ENCODE results near the gene KDM4C.

The KDM4C gene

DNA sequence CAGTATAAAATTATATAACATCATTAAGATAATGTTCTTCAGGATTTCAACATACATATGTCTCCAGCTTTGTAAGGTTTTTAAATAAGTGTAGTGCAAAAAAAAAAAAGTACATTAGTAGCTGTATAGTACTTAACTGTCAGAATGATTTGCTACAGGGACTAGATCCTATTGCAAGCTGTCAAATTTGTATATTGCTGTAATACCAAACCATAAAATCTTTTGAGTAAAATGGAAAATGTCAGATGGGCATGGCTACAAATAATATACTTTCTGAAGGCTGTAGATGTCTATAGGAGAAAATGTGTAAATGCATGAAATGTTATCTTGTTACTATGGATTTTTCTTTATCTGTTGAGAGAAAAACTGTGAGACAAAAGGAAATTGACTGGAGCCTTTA lies 298.5 kb downstream of the KDM4C start:
- DNase-seq = no peak

DNA sequence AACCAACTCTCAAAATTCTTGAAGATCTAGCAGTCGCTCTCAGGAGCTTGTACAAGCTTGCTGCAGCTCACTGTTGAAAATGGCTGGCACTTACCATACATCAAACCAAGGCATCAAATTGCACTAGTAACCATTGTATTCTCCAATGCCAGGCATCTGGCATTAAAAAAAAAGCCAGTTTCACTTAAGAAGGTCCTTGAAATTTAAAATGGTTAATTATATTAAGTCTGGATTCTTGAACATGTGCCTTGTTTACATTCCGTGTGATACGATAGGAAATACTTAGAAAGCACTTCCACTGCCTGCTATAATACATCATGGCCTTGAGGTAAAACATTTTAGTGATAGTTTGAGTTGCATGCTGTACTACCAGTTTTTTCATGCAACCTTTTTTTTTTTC lies 300.7 kb downstream of the KDM4C start:
- no peak for DNase-seq

- DNase-seq = no peak
Measured at GRCh38 chr9:7067169-7067568, 309.4 kb downstream of the KDM4C start.

DNA sequence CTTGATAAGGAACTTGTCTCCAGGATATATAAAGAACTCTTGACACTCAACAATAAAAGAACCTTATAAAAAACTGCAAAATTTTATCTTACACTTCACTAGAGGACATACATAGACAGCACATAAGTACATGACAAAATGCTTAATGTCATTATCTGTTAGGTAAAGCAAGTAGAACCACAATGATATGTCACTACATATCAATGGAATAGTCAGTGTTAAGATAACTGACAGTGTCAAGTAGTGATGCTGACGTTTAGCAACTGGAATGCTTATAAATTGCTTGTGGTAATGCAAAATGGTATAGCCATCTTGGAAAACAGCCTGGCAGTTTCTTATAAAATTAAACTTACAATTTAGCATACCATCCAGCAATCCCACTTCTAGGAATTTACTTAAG lies 314.1 kb downstream of the KDM4C start:
- DNase-seq = no peak

DNA sequence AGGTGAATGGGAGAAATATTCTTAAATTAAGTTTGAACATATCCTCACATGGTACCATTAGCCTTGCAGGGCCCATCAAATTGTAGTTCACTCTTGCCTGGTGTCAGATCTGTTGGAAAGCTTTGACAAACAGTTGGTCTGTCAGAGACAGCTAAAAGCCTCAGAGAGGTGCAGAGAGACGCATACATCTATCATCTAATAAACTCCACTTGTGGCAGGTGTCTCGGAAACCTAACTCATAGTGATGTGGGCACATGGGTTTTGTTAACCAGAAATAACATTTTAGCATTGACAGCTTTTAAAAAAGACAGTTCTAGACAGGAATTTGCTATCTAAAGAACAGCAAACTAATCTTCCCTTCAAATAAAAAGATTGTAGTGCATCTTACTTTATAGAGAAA lies 315.9 kb downstream of the KDM4C start:
- DNase-seq = no peak

DNA sequence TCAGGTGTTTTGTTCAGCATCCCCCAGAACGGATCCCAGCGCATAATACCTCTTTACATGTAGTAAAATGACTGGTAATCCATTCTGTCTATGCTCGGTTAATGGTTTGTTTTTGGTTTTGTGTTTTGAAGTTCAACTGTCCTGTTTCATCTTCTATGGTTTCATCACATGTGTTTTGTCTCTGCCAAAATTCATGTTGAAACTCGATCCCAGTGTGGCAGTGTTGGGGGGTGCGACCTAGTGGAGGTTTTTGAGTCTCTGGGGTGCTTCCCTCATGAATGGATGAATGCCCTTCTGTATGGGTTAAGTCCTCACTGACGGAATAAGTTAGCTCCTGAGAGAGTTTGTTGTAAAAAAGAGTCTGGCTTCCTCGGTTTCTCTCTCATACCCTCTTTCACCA lies 317.4 kb downstream of the KDM4C start:
- DNase-seq = no peak

DNA sequence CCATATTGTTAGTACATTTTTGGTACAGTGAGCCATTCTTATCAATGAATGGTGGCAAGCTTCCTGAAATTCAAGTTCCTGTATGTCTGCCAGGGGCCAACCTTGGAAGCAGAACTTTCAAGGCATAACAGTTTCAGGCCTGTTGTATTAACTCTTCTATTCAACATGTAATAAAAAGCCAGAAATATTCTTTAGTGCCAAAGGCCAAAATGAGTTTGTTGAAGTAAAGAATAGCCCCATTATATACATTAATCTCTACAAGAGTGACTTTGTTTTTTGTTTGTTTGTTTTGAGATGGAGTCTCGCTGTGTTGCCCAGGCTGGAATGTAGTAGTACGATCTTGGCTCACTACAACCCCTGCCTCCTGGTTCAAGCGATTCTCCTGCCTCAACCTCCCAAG lies 321.3 kb downstream of the KDM4C start:
- DNase-seq = no peak

DNA sequence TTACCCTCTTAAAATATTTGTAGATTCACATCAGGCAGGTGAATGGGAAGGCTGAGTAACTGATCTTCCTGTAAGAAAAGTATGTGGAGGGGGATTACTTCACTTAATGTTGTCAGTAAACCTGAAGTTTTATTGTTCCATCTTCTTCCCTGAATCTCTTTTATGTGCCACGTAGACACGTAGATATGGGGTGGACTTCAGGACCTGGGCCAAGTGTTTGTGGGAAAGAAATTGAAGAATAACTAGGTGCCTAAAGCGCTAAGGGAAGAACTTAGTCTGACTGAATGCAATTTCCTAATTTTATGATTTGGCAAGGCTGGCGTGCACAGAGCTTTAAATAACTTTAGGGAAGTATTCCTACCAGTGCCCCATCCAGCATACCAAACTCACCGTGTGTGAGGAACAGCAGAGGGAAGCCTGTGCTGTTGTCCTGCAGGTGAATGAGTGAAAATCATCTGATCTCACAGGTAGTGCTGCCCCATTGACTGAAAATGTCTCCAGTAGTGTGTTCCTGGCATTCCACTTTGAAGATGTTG lies 323.4 kb downstream of the KDM4C start:
- DNase-seq = no peak

GRCh38 chr9:7083192-7083591 lies 325.4 kb downstream of the KDM4C start:
- DNase-seq = no peak

DNA sequence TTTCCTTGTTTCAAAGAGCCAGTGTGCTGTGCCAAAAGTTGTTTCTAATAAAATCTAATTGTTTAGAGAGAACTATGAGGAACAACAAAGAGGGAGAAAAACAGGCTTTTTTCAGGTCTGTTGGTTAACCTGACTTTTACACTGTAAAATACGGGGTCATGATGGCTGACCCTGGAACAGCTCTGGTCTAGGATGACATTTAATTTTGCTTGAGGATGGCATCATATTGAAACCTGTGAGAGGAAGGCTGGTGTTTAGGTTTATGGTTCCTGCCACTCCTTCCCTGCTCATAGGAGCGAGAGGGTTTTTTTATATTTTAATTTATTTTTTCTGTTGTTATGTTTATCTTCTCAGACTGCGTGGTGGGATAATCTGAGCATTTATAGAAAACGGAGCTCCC lies 327.6 kb downstream of the KDM4C start:
- DNase-seq = no peak

- DNase-seq = no peak
Measured at GRCh38 chr9:7086389-7086788, 328.6 kb downstream of the KDM4C start.

GRCh38 chr9:7088611-7089010 lies 330.8 kb downstream of the KDM4C start:
- no peak for DNase-seq

- DNase-seq = no peak
Measured at GRCh38 chr9:7089406-7090193, 331.8 kb downstream of the KDM4C start.

DNA sequence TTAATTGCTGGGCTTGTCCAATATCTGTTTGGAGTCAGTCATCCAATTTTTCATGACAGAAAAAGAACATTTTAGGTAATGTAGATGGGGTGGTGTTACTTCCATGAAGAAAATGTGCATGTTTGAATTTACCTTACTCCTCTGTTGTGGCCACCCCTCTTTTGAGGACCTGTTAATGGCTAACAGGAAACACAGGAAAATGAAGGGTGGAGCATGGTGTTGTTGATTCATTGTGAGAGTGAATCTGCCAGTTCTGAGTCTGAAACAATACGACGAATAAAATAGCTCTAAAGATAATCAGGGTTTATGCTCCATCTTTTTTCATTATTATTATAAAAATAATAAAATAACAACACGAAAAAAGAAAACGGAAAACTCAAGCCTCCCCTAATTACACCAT lies 335.3 kb downstream of the KDM4C start:
- DNase-seq = no peak

- peak in 1 of 2 experiments; percentile 35 for DNase-seq
Measured at GRCh38 chr9:7094052-7094451, 336.3 kb downstream of the KDM4C start.

DNA sequence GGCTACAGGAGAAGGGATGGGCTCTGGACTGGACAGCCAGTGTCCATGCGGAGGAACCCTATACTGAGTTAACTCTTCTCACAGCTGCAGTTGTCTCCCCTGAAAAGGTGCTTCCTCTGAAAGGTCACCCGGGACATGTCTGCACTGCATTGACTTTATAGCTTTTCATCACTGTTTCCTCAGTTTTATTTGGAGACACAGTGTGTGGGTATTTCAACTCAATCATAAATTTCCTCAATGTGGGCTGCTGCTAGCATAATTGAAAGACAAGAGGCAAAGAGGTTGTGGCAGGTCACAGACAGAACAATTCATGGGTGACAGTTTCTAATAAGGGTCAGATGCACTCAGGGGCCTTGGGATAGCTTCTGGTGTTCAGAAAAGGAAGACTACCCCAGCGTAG lies 336.8 kb downstream of the KDM4C start:
- no peak for DNase-seq

DNA sequence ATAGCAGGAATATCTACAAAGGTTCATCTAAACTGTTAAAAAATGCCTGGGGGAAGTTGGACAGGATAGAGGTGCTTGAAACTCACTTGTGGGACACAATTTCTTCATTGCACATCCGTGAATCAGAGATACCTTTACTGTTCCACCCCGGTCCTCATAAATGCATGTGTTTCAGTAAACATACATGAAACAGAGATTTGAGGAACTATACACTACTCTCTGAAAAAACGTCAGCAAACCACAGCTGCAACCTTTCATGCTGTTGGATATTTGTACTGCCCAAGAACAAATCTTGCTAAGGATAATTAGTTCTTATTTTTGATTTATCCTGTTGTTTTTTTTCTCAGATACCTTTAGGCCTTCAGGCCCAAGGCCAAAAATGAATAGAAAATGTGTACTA lies 337.3 kb downstream of the KDM4C start:
- DNase-seq = no peak

DNA sequence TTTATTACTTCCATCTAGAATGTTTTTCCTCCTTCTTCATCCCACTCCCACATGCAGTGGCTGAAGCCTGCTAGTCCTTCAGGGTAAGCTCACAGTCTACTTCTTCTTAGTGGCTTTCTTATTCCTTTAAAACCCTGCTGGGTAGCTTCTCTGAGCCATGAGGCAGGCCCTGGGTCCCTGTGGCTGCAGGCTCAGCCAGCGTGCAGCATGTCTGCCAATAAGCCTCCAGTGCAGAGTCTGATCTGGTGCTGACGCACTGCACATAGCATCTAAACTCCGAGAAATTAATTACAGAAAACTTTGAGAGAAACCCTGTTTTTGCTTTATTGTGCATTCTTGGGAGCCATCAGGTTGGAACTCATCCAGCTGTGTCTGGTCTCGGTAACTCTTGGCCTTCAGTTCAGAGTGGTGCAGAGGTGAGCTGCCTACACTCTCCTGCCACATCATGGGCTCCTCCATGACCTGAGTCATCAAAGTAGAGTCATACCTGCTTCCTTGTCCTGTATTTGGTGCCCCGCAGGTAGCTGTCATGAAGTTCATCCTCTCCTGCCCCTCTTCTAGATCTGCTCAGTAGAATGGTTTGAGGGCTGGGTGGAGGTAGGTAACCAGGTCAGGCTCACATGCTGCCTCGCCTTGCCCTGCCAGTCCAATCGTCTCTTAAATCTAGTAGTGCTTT lies 339.4 kb downstream of the KDM4C start:
- no peak for DNase-seq

- no peak for DNase-seq
Measured at GRCh38 chr9:7097785-7098752, 340.3 kb downstream of the KDM4C start.

DNA sequence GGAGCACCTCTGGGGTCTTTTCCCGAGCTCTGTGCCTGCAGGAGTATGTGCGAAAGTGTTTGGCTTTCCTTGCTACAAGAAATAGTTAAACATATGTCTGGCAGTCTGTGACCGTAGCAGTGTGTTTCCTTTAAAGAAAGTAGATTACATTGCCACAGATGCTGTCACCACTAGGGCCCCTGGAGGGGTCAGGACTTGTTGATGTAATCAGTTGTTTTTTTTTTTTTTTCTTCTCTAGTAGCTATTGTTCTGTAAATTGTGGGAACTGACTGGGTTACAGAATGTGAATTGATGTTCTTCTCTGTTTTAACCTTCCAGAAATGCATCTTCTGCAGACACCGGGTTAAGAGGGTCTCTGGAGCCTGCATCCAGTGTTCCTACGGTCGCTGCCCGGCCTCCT lies 345.6 kb downstream of the KDM4C start:
- DNase-seq = no peak

GRCh38 chr9:7103771-7104170 lies 346.0 kb downstream of the KDM4C start:
- DNase-seq = no peak

DNA sequence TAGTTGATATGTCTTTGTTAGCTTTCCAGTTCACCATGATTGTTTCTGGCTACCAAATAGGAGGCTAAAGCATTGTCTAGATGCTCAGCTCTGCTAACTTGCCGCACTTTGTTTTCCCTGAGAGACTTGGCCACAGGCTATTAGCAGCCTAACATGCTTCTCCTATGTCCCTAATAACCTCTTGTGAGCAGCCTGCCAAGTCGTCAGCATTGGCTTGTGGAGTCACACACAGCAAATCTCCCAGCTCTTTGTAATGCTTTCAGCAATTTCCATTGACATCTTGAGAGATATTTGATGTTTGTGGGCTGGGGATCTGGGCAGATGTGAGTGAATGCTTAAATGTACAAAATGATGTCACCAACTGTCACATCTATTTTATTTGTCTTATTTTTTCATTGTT lies 346.9 kb downstream of the KDM4C start:
- no peak for DNase-seq

DNA sequence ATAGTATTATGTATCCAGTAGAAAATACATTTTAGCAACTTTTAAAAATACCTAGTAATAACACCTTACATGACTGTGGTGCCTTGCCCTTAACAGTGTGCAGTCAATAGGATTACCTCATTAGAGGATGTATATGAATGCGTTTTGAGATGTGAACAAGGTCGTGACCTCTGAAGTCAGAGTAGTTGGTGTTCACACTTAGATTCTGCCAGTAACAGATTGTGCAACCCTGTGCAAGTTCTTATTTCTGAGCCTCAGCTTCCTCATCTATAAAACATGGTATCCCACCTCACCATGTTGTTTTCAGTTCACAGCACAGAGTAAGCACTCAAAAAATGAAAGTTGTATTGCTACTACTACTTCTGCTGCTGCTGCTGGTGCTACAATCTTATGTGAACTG lies 347.3 kb downstream of the KDM4C start:
- DNase-seq = no peak

Measured in NCI-H2081 (cell line).